Peyer's patch (tissue), 4 donors: Measurements from ENCODE around the gene ZC3H18.

Source experiments
- CTCF ChIP-seq, 6 experiments: fragments of 450-650 bp in 4 of 6; fragments of 200-600 bp in 2 of 6; sonication (generic) in 1 of 6; IDR thresholded peaks; one replicate each; pipeline ENCODE4 v1.5.1; 2017 to 2019; ENCODE audit warnings: antibody characterized with exemption in 6 of 6, mild to moderate bottlenecking in 3 of 6, moderate library complexity in 1 of 6
- POLR2A ChIP-seq, 2 donors: fragments of 450-650 bp; IDR thresholded peaks; one replicate each; pipeline ENCODE4 v1.5.1; 2017; ENCODE audit warnings: antibody characterized with exemption in 2 of 2, mild to moderate bottlenecking in 2 of 2, moderate library complexity in 2 of 2

GRCh38 chr16:88552815-88553214 lies 17.4 kb upstream of the ZC3H18 start:
- TF ChIP-seq CTCF (IDR thresholded peaks at IDR 0.05): no peak
- no peak for TF ChIP-seq POLR2A (IDR thresholded peaks at IDR 0.05)
